ENCODE data around the gene PRKAG2. TPM values are rescaled to one million over a fixed set of nuclear protein-coding genes. Genes with fewer than 3 reads are reported as not detected.

Gene PRKAG2
- total and polyA plus RNA-seq, 2 of the 8 experiments (the other 6 are each of a cell fraction or from before 2014, with no cell fraction given), result 7.5 to 18.1 TPM

GRCh38 chr7:151810441-151811232 lies 66.3 kb downstream of the PRKAG2 start:
- H4K20me1 ChIP-seq (replicated peaks in 1 of 2; ENCODE audit: control insufficient read depth in 1 of 2, insufficient read depth in 2 of 2, low read length in 2 of 2), result no peaks in the 10 kb centered on the region
- H3K4me3 ChIP-seq (ENCODE audit: extremely low read depth in 1 of 4, insufficient read depth in 2 of 4, low read depth in 3 of 4, low read length in 4 of 4), result no peak overlapping the region
- no peak overlapping the region for H3K14ac ChIP-seq (ENCODE audit: insufficient read length)
- H3K27me3 ChIP-seq (replicated peaks in 1 of 4; ENCODE audit: control insufficient read depth in 3 of 4, extremely low read depth in 1 of 4, insufficient read depth in 3 of 4, low read length in 3 of 4), result peaks cover 0 to 16% (median 0%) of the 10 kb centered on the region in 4 experiments; a peak in 3 of 7 replicates
- ChIA-PET CTCF (ENCODE audit: partially characterized antibody) (interaction anchor here (0.7 to 1.3 kb wide), 3 partner anchors 8 to 28 kb away, joined by 4 read pairs; no protein-coding TSS in a partner anchor), POLR2A (ENCODE audit: partially characterized antibody) (no interaction called here)
- H2BK12ac ChIP-seq (ENCODE audit: low read depth, low read length), result no peak overlapping the region
- H2BK15ac ChIP-seq (ENCODE audit: low read length), result no peak overlapping the region
- no peak overlapping the region for H4K5ac ChIP-seq (ENCODE audit: insufficient read length, low read depth, low read length)
- H4K8ac ChIP-seq (ENCODE audit: extremely low read depth, insufficient read depth, low read length), result no peak overlapping the region
- H3K56ac ChIP-seq (replicated peaks; ENCODE audit: insufficient read length, low read depth, low read length), result no peak overlapping the region
- 89% methylated on average over 17 of the region's 17 CpGs; no CpG with 5 or more reads in 1 of the 2 experiments for WGBS, 2 experiments (ENCODE audit: extremely low coverage in 1 of 2, insufficient coverage in 1 of 2, insufficient read length in 1 of 2, insufficient replicate concordance in 2 of 2, low coverage in 1 of 2, low lambda C conversion rate in 2 of 2, missing lambda C conversion rate in 1 of 2)
- H3K36me3 ChIP-seq (ENCODE audit: control insufficient read depth in 2 of 4, insufficient read depth in 4 of 4, low read length in 3 of 4), result no peaks in the 10 kb centered on the region
- no peak overlapping the region for H4K91ac ChIP-seq (replicated peaks; ENCODE audit: insufficient read length, low read length)
- DNase-seq (ENCODE audit: low read depth in 1 of 2, low spot score in 2 of 2) (no peak), FAIRE-seq (no peak)
- peaks cover 14 to 27% (median 19%) of the 10 kb centered on the region in 4 experiments for H3K4me1 ChIP-seq (replicated peaks in 1 of 4; ENCODE audit: control insufficient read depth in 3 of 4, insufficient read depth in 4 of 4, low read length in 3 of 4)
- no peak overlapping the region for H3K9ac ChIP-seq (replicated peaks in 1 of 4; ENCODE audit: extremely low read depth in 1 of 4, low read depth in 3 of 4, low read length in 3 of 4)
- no peak overlapping the region for H2AFZ ChIP-seq (ENCODE audit: low read length)
- H3K27ac ChIP-seq (ENCODE audit: low read depth, low read length), result no peak overlapping the region
- no peak overlapping the region for H2BK120ac ChIP-seq (replicated peaks; ENCODE audit: low read depth, low read length)
- H3K4me2 ChIP-seq (ENCODE audit: insufficient read depth in 1 of 2, low read depth in 2 of 2, low read length in 2 of 2), result no peak overlapping the region
- H3K79me1 ChIP-seq (ENCODE audit: low read depth, low read length), result no peaks in the 10 kb centered on the region
- no peak overlapping the region for H3K23ac ChIP-seq (ENCODE audit: insufficient read length)
- no peak overlapping the region for H2BK20ac ChIP-seq (ENCODE audit: low read length)
- H3K4ac ChIP-seq (replicated peaks; ENCODE audit: insufficient read length, low read depth, low read length), result no peak overlapping the region
- no peaks in the 10 kb centered on the region for H3K9me3 ChIP-seq (ENCODE audit: insufficient read depth in 2 of 2, low read depth in 1 of 2, low read length in 1 of 2)
- H2AK5ac ChIP-seq (ENCODE audit: low read depth, low read length), result peak overlapping the region; percentile 53; the same call in 1 of the 2 replicates
- H3K18ac ChIP-seq (ENCODE audit: extremely low read depth, low read length), result no peak overlapping the region; the same call in 1 of the 2 replicates
- no peak overlapping the region for H2BK5ac ChIP-seq (ENCODE audit: low read depth, low read length)
- H3K23me2 ChIP-seq (ENCODE audit: low read depth, low read length), result no peaks in the 10 kb centered on the region
- no peaks in the 10 kb centered on the region for H3K79me2 ChIP-seq (ENCODE audit: control insufficient read depth in 1 of 2, insufficient read depth in 2 of 2, low read length in 2 of 2)
- no peak for TF ChIP-seq GABPA (IDR thresholded peaks at IDR 0.05; ENCODE audit: borderline replicate concordance, insufficient read depth, low read length)

Measured in H1 (cell line).